K562 (cell line): ENCODE measurements around the gene FOSL1. TPM values are rescaled to one million over a fixed set of nuclear protein-coding genes. Genes with fewer than 3 reads are reported as not detected.

Experiments used
- ATAC-seq: fragments of 200-7000 bp; cut with Tn5 transposase; 3 replicates; pipeline ENCODE4 v1.9.1; 2020; ENCODE audit warnings: moderate library complexity
- BruUV-seq: library from RNA; stranded (reverse); fragments of 400-500 nt; replicated peaks from 2 replicates; lab custom pipeline; 2021; lab: Mats Ljungman, UMichigan
- CTCF ChIA-PET: fragments of 300-600 bp; formaldehyde crosslinking; extraction: SDS; loops from one replicate; lab custom pipeline; 2021; ENCODE audit warnings: low intra/inter-chr PET ratio; lab: Yijun Ruan, JAX
- POLR2A ChIA-PET: fragments of 300-600, 350-650 bp; sonication (Branson Sonifier 250); formaldehyde crosslinking; extraction: SDS; loops from one replicate; lab custom pipeline; 2021; ENCODE audit warnings: antibody characterized with exemption, inconsistent platforms; lab: Yijun Ruan, JAX
- DNase-seq, 4 experiments: peaks; one replicate each; pipeline versions ENCODE4 v3.0.0 to v3.0.0-alpha.2; 2011 to 2018; ENCODE audit warnings: low spot score in 3 of 4, mixed read lengths in 3 of 4; ENCODE audit errors: extremely low read depth in 1 of 4
- FAIRE-seq: peaks from 2 replicates; lab custom pipeline; 2011; peaks lifted over from hg19 to GRCh38; lab: Jason Lieb, UNC
- H2AFZ ChIP-seq: 2 replicates; pipeline ENCODE4 v1.6.0; 2011; ENCODE audit warnings: low read depth, low read length, control low read depth, inconsistent platforms
- H3K27ac ChIP-seq: fragments of 200-600 bp; 3 replicates; pipeline ENCODE4 v1.8.0; 2011; ENCODE audit warnings: low read depth, mild to moderate bottlenecking, control low read depth, inconsistent platforms, low read length, moderate library complexity, mixed read lengths; ENCODE audit errors: extremely low read depth
- H3K27me3 ChIP-seq, 2 experiments: fragments of 300-600 bp in 1 of 2; 2 replicates in 1 of 2; 3 replicates in 1 of 2; pipeline versions ENCODE4 v1.6.0 to v1.8.0; 2011; ENCODE audit warnings: inconsistent platforms in 2 of 2, low read length in 2 of 2, mild to moderate bottlenecking in 1 of 2, mixed read lengths in 1 of 2, moderate library complexity in 1 of 2; ENCODE audit not compliant: control insufficient read depth in 2 of 2, insufficient read depth in 2 of 2
- H3K36me3 ChIP-seq: fragments of 300-600 bp; 3 replicates; pipeline ENCODE4 v1.8.0; 2011; ENCODE audit warnings: mild to moderate bottlenecking, low read length, inconsistent platforms; ENCODE audit not compliant: control insufficient read depth, insufficient read depth
- H3K4me1 ChIP-seq, 2 experiments: fragments of 200-600 bp in 1 of 2; replicated peaks in 1 of 2; 2 replicates in 1 of 2; 3 replicates in 1 of 2; pipeline versions ENCODE4 v1.5.1 to v1.8.0; 2011; ENCODE audit warnings: inconsistent platforms in 2 of 2, low read length in 2 of 2, mild to moderate bottlenecking in 1 of 2, mixed read lengths in 1 of 2, moderate library complexity in 1 of 2; ENCODE audit not compliant: control insufficient read depth in 2 of 2, insufficient read depth in 2 of 2
- H3K4me2 ChIP-seq: 2 replicates; pipeline ENCODE4 v1.6.1; 2011; ENCODE audit warnings: low read length, control low read depth, inconsistent platforms, mixed read lengths; ENCODE audit not compliant: insufficient read depth
- H3K4me3 ChIP-seq: fragments of 200-600 bp; sonication (generic), shearing (Covaris generic); 2 replicates; pipeline ENCODE4 v1.5.1; 2016; ENCODE audit warnings: control low read depth, inconsistent platforms
- H3K79me2 ChIP-seq: fragments of 200-600 bp; 3 replicates; pipeline ENCODE4 v1.8.0; 2011; ENCODE audit warnings: low read length, inconsistent platforms; ENCODE audit not compliant: control insufficient read depth, insufficient read depth
- H3K9ac ChIP-seq, 2 experiments: 2 replicates each; pipeline versions ENCODE4 v1.6.0 to v1.6.1; 2011; ENCODE audit warnings: low read depth in 2 of 2, low read length in 2 of 2, control low read depth in 1 of 2, inconsistent platforms in 1 of 2, mild to moderate bottlenecking in 1 of 2, mixed read lengths in 1 of 2; ENCODE audit not compliant: insufficient read depth in 1 of 2
- H3K9me1 ChIP-seq: one replicate; pipeline ENCODE4 v1.6.0; 2011; ENCODE audit warnings: inconsistent platforms, mild to moderate bottlenecking, low read length, moderate library complexity; ENCODE audit not compliant: control insufficient read depth, insufficient read depth
- H3K9me3 ChIP-seq: replicated peaks from 2 replicates; pipeline ENCODE4 v1.5.1; 2011; ENCODE audit warnings: low read depth, low read length, inconsistent platforms; ENCODE audit not compliant: control insufficient read depth, insufficient read depth
- H4K20me1 ChIP-seq: replicated peaks from 2 replicates; pipeline ENCODE4 v1.6.1; 2011; ENCODE audit warnings: low read length, inconsistent platforms, mixed read lengths; ENCODE audit not compliant: control insufficient read depth, insufficient read depth
- ARID1B ChIP-seq: fragments of 450-650 bp; IDR thresholded peaks from 2 replicates; pipeline ENCODE4 v1.6.1; 2016; ENCODE audit warnings: antibody characterized with exemption, mild to moderate bottlenecking, inconsistent platforms
- BACH1 ChIP-seq: fragments of 200-800 bp; sonication (Bioruptor generic); IDR thresholded peaks from 2 replicates; pipeline ENCODE4 v1.6.1; 2016; ENCODE audit warnings: missing genetic modification characterization, missing compliant biosample characterization
- BDP1 ChIP-seq: IDR thresholded peaks from 3 replicates; pipeline ENCODE4 v1.6.1; 2011; ENCODE audit not compliant: insufficient read length, insufficient read depth
- BMI1 ChIP-seq: fragments of 150-350 bp; IDR thresholded peaks from 2 replicates; pipeline ENCODE4 v1.6.1; 2014; ENCODE audit warnings: low read length
- EZH2 ChIP-seq: IDR thresholded peaks from 2 replicates; pipeline ENCODE4 v1.6.1; 2012; ENCODE audit warnings: low read depth, mild to moderate bottlenecking, inconsistent platforms, low read length, borderline replicate concordance
- KAT2B ChIP-seq: IDR thresholded peaks from one replicate; pipeline ENCODE4 v1.6.1; 2012; ENCODE audit warnings: low read depth, mild to moderate bottlenecking, control low read depth, inconsistent platforms, low read length, moderate library complexity
- PCBP1 ChIP-seq: fragments of 200-400 bp; formaldehyde crosslinking; IDR thresholded peaks from 2 replicates; pipeline ENCODE4 v1.6.1; 2018; ENCODE audit warnings: mild to moderate bottlenecking, low read depth, low read length; ENCODE audit not compliant: poor library complexity, severe bottlenecking
- RBM22 ChIP-seq: fragments of 200-400 bp; formaldehyde crosslinking; IDR thresholded peaks from 2 replicates; pipeline ENCODE4 v1.6.1; 2018; ENCODE audit warnings: low read length, low read depth; ENCODE audit not compliant: poor library complexity, severe bottlenecking
- SIRT6 ChIP-seq: IDR thresholded peaks from one replicate; pipeline ENCODE4 v1.6.1; 2012; ENCODE audit warnings: low read depth, mild to moderate bottlenecking, control low read depth, inconsistent platforms, low read length, moderate library complexity
- TAL1 ChIP-seq: fragments of 450-650 bp; IDR thresholded peaks from 2 replicates; pipeline ENCODE4 v1.6.1; 2016; ENCODE audit warnings: mild to moderate bottlenecking
- TRIM24 ChIP-seq, 2 experiments: fragments of 450-650 bp; IDR thresholded peaks; 2 replicates each; pipeline ENCODE4 v1.6.1; 2016
- WGBS: fragments of 100-300 bp; shearing (Covaris generic); methylation state at CpG from one replicate; pipeline ENCODE4 v1.1.6; 2016; ENCODE audit warnings: low coverage, mixed read lengths; ENCODE audit not compliant: insufficient coverage; ENCODE audit errors: missing lambda C conversion rate; 5-methylcytosine and 5-hydroxymethylcytosine counted together
- in situ Hi-C: fragments of 300-500 bp; cut with MboI; formaldehyde crosslinking; loops from 4 replicates; pipeline ENCODE4 v1.15.0; 2018; ENCODE audit warnings: inconsistent platforms, mixed read lengths
- intact Hi-C: fragments of 100-400 bp; cut with micrococcal nuclease; formaldehyde crosslinking; loops from 2 replicates; pipeline ENCODE4 v1.14.2; 2022
- polyA plus RNA-seq, 8 experiments: library from polyadenylated mRNA; depleted of rRNA in 4 of 8; stranded (reverse) in 5 of 8; unstranded in 3 of 8; fragments of >200 nt; fragmentation: Nextera tagmentation in 2 of 8; fragmentation: Illumina TruSeq in 1 of 8; extraction: Ambion mirVana in 2 of 8; extraction: Trizol in 1 of 8; gene quantifications; 2 replicates each; pipeline versions ENCODE4 v1.2.1 to v1.2.3, GENCODE V29; 2011 to 2014; ENCODE audit warnings: inconsistent platforms in 1 of 8, missing spikeins in 1 of 8
- total RNA-seq, 7 experiments: library from RNA; depleted of rRNA in 6 of 7; stranded (reverse); fragments of >200 nt in 6 of 7; fragmentation: Illumina TruSeq in 2 of 7; extraction: Trizol in 2 of 7; gene quantifications; 2 replicates each; pipeline versions ENCODE4 v1.2.1 to v1.2.3, GENCODE V29; 2011 to 2021; ENCODE audit warnings: low replicate concordance in 1 of 7
- TF ChIP-seq, protein P1 (sequence below): fragments of 450-650 bp; formaldehyde crosslinking; IDR thresholded peaks from 2 replicates; pipeline ENCODE4 v1.4.0; 2022; ENCODE audit warnings: missing genetic modification characterization
- TF ChIP-seq, protein P2 (sequence below): fragments of 450-650 bp; formaldehyde crosslinking; conservative IDR thresholded peaks from 2 replicates; pipeline ENCODE4 v1.4.0; 2022; ENCODE audit warnings: mild to moderate bottlenecking, missing genetic modification characterization
- TF ChIP-seq, protein P3 (sequence below): fragments of 450-650 bp; IDR thresholded peaks from 2 replicates; pipeline ENCODE4 v1.6.1; 2018; ENCODE audit not compliant: partially characterized antibody

The FOSL1 gene
- total and polyA plus RNA-seq, 9 of the 15 experiments (the other 6 are each of a cell fraction or from before 2014, with no cell fraction given): 3.5 to 39.6 (median 10.0) TPM

DNA sequence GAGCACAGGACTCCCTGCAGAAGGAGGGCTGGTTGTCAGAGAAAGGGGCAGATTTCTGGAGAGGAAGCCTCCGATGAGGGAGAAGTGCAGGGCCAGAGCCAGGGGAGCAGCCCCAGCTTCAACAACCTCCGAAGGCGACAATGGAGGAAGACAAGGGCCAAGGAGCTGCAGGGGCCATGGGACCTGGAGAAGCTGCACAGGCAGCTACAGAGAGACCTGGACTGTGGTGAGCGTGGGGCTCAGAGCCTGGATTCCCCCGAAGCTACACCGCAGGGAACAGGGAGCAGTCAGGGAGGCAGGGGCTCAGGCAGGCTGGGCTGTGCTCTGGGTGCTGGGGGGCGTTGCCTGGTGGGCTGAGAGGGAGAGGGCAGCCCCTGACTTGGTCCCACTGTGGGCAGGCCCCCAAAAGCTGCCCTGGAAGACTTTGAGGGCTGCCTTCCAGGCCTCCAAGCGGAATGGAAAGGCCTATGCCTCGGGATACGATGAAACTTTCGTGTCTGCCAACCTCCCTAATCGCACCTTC, 47.5 kb upstream of the FOSL1 start (continued):
- TF ChIP-seq, protein P1, sequence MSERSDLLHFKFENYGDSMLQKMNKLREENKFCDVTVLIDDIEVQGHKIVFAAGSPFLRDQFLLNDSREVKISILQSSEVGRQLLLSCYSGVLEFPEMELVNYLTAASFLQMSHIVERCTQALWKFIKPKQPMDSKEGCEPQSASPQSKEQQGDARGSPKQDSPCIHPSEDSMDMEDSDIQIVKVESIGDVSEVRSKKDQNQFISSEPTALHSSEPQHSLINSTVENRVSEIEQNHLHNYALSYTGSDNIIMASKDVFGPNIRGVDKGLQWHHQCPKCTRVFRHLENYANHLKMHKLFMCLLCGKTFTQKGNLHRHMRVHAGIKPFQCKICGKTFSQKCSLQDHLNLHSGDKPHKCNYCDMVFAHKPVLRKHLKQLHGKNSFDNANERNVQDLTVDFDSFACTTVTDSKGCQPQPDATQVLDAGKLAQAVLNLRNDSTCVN (CRISPR knock-in tag): no peak

DNA sequence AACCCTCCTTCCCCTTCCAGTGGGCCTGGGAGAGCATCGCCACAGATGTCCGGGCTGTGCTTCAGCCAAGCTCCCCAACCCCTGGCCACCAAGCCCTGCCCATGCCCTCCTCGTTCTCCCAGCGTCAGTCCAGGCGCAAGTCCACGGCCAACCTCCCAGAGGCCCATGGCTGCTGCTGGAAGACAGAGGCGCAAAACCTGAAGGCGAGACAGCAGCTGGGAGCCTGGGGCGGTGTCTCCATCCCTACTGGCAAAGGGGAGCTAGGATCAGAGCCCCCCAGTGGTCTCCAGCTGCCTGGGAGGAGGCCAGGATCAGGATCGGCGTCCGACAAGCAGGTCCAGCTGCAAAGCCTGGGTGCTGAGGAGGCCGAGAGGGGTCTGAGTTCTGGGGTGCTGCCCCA, 46.9 kb upstream of the FOSL1 start:
- Histone ChIP-seq H3K27ac (no peak overlapping the region), H3K4me1 (peaks cover 0 to 22% of the 10 kb centered on the region in 2 experiments; a peak in 3 of 5 replicates), H3K9me3 (no peaks in the 10 kb centered on the region), H3K79me2 (no peaks in the 10 kb centered on the region), H3K9me1 (no peaks in the 10 kb centered on the region), H4K20me1 (no peaks in the 10 kb centered on the region), H2AFZ (0 out of 2 replicates have a peak overlapping the region, but pooled peaks have one; percentile 1), H3K4me3 (no peak overlapping the region), H3K9ac (peak overlapping the region in 1 of 2 experiments; percentile 79; a peak in 2 of 4 replicates), H3K27me3 (peaks cover 0 to 5% of the 10 kb centered on the region in 2 experiments; a peak in 1 of 5 replicates), H3K4me2 (no peak overlapping the region), H3K36me3 (no peaks in the 10 kb centered on the region)
- ATAC-seq (peak; percentile 29), FAIRE-seq (no peak), DNase-seq (no peak)
- POLR2A ChIA-PET: interaction anchor here (0.6 to 2.2 kb wide), 8 partner anchors 10 to 443 kb away, joined by 3 to 7 read pairs (median 5); partner anchors contain the start of genes CCDC85B and FOSL1
- no TSS peak for BruUV-seq
- intact Hi-C loops: no loop called here
- in situ Hi-C loops: no loop called here
- WGBS: 27% methylated on average over 9 of the region's 13 CpGs
- CTCF ChIA-PET: no interaction called here
- no peak for TF ChIP-seq TRIM24 (IDR thresholded peaks at IDR 0.05)
- TF ChIP-seq SIRT6: no peak
- TF ChIP-seq TAL1: no peak
- TF ChIP-seq, protein P2, sequence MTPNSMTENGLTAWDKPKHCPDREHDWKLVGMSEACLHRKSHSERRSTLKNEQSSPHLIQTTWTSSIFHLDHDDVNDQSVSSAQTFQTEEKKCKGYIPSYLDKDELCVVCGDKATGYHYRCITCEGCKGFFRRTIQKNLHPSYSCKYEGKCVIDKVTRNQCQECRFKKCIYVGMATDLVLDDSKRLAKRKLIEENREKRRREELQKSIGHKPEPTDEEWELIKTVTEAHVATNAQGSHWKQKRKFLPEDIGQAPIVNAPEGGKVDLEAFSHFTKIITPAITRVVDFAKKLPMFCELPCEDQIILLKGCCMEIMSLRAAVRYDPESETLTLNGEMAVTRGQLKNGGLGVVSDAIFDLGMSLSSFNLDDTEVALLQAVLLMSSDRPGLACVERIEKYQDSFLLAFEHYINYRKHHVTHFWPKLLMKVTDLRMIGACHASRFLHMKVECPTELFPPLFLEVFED (CRISPR knock-in tag): no peak
- TF ChIP-seq, protein P3, sequence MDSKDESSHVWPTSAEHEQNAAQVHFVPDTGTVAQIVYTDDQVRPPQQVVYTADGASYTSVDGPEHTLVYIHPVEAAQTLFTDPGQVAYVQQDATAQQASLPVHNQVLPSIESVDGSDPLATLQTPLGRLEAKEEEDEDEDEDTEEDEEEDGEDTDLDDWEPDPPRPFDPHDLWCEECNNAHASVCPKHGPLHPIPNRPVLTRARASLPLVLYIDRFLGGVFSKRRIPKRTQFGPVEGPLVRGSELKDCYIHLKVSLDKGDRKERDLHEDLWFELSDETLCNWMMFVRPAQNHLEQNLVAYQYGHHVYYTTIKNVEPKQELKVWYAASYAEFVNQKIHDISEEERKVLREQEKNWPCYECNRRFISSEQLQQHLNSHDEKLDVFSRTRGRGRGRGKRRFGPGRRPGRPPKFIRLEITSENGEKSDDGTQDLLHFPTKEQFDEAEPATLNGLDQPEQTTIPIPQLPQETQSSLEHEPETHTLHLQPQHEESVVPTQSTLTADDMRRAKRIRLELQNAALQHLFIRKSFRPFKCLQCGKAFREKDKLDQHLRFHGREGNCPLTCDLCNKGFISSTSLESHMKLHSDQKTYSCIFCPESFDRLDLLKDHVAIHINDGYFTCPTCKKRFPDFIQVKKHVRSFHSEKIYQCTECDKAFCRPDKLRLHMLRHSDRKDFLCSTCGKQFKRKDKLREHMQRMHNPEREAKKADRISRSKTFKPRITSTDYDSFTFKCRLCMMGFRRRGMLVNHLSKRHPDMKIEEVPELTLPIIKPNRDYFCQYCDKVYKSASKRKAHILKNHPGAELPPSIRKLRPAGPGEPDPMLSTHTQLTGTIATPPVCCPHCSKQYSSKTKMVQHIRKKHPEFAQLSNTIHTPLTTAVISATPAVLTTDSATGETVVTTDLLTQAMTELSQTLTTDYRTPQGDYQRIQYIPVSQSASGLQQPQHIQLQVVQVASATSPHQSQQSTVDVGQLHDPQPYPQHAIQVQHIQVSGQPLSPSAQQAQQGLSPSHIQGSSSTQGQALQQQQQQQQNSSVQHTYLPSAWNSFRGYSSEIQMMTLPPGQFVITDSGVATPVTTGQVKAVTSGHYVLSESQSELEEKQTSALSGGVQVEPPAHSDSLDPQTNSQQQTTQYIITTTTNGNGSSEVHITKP: no peak
- TF ChIP-seq BMI1: no peak
- TF ChIP-seq BACH1 (tag): no peak
- no peak for TF ChIP-seq EZH2
- no peak for TF ChIP-seq RBM22
- TF ChIP-seq PCBP1: no peak
- no peak for TF ChIP-seq BDP1
- TF ChIP-seq KAT2B: no peak
- no peak for TF ChIP-seq ARID1B
